Subcutaneous abdominal adipose tissue (tissue), 5 donors: Measurements from ENCODE around the gene CTBP2.
A peak's percentile ranks its signal among the peaks of the same experiment; 100 is the strongest.

Source experiments
- H3K27ac ChIP-seq: one replicate; pipeline ENCODE4 v1.7.0; 2013; ENCODE audit warnings: low read depth, mild to moderate bottlenecking, inconsistent platforms, low read length, moderate library complexity
- H3K27me3 ChIP-seq, 5 donors: one replicate each; pipeline ENCODE4 v1.7.0; 2013; ENCODE audit warnings: low read length in 5 of 5, inconsistent platforms in 1 of 5; ENCODE audit not compliant: control insufficient read depth in 5 of 5, insufficient read depth in 4 of 5
- H3K36me3 ChIP-seq, 5 donors: one replicate each; pipeline ENCODE4 v1.7.0; 2013; ENCODE audit warnings: low read length in 5 of 5; ENCODE audit not compliant: control insufficient read depth in 5 of 5, insufficient read depth in 5 of 5
- H3K4me1 ChIP-seq, 5 donors: one replicate each; pipeline ENCODE4 v1.7.0; 2013; ENCODE audit warnings: low read length in 5 of 5, mild to moderate bottlenecking in 3 of 5, moderate library complexity in 1 of 5; ENCODE audit not compliant: control insufficient read depth in 5 of 5, insufficient read depth in 5 of 5
- H3K4me3 ChIP-seq, 5 donors: one replicate each; pipeline ENCODE4 v1.7.0; 2013; ENCODE audit warnings: low read length in 5 of 5, low read depth in 1 of 5
- H3K9ac ChIP-seq, 5 donors: one replicate each; pipeline ENCODE4 v1.7.0; 2013; ENCODE audit warnings: low read length in 5 of 5, mild to moderate bottlenecking in 4 of 5, moderate library complexity in 3 of 5
- H3K9me3 ChIP-seq, 5 donors: one replicate each; pipeline ENCODE4 v1.7.0; 2013; ENCODE audit warnings: low read length in 5 of 5; ENCODE audit not compliant: control insufficient read depth in 5 of 5
- donor health status: healthy.
- donor health status: healthy.
- donor health status: healthy.
- donor health status: healthy.
- donor health status: healthy.

Gene CTBP2

DNA sequence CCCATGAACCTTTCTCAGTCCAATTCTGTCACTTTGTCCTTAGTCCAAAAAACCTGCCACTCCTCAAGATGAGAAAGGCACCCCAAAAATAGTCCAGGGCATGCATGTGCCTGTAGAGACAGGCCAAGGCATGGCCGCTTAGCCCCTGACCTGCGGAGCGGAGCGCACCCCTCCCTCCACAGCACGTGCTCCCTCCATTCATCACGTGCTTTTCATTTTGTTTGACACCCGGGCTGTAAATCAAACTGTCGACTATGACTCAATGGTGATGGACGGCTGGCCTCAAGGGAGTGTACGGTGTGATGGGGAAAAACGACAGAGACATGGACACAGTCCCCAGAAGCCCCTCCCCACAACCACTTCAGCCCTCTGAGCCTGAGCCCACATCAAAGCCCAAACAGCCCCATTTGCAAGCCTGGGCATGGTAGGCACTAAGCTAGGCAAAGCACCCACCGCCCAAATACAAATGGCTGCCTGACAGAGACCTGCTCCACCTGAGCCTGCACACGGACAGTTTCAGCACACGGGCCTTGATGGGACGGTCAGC, 127.8 kb downstream of the CTBP2 start:
- Histone ChIP-seq H3K9me3 (no peaks in the 10 kb centered on the region), H3K27ac (no peak overlapping the region), H3K4me3 (no peak overlapping the region), H3K36me3 (peaks cover 0 to 19% (median 6%) of the 10 kb centered on the region in 5 donors), H3K4me1 (peaks cover 1 to 25% (median 22%) of the 10 kb centered on the region in 5 donors), H3K9ac (no peak overlapping the region), H3K27me3 (no peaks in the 10 kb centered on the region)

DNA sequence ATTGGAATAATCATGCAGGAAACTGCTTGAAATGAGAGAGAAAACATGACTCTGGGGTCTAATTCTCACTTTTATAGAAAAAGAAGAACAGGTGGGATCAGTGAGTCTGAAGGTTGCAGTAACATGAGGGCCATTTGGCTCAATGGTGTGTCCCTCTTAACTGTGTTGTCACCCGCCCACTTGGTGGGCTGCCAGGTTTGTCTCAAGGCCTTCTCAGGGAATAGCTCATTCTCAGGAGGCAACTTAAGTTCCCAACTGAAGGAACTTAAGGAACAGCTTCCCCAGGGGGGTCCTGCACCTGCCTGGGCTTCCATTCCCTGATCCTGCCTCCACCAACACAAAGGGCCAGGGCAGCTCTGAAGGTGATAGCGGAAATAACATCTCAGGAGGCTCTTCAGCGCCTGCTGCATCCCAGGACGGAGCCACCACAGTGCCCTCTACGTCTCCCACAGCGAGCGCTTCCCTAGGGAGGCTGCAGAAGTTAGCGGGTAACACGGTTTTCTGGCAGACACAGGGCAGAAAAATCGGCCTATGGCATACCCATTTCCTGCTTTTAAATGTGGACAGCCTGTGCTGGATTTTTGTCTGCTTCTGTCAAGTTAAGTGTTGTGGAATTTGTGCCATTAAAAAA, 129.7 kb downstream of the CTBP2 start:
- no peaks in the 10 kb centered on the region for H3K27me3 ChIP-seq
- H3K36me3 ChIP-seq, result peaks cover 0 to 30% (median 22%) of the 10 kb centered on the region in 5 donors
- no peak overlapping the region for H3K27ac ChIP-seq
- H3K4me1 ChIP-seq, result peaks cover 1 to 15% (median 9%) of the 10 kb centered on the region in 5 donors
- no peak overlapping the region for H3K4me3 ChIP-seq
- no peaks in the 10 kb centered on the region for H3K9me3 ChIP-seq
- H3K9ac ChIP-seq, result no peak overlapping the region

DNA sequence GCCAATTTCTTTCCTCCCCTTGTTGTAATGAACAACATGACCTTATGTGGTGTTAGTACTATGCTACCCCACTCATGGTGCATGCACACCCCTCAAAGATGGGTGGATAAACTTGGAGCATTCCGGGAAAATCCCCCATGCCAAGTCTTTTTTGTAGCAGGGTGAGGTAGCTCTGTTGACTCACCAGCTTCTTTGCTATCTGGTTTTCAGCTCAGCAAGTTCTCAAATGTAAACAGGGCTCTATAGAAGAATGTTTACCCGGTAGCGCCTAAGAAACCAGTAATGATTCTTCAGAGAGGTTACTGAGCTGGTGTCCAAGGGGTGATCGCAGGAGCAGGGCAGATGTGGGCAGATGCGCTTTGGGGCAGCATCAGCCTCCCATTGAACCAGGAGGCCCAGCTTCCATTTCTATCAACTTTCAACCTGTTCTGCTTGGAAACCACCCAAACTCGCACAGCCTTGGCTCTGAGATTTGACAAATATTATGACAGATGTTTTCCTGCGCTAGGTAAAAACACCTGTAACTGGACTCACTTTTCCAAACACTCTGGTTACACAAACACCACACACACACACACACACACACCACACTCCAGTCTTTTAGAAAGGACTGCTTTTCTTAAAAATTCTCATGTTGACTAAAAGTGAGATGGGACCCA, 130.7 kb downstream of the CTBP2 start:
- Histone ChIP-seq H3K9ac (no peak overlapping the region), H3K27me3 (no peaks in the 10 kb centered on the region), H3K36me3 (peaks cover 0 to 31% (median 22%) of the 10 kb centered on the region in 5 donors), H3K9me3 (no peaks in the 10 kb centered on the region), H3K4me1 (peaks cover 0 to 12% (median 8%) of the 10 kb centered on the region in 5 donors), H3K27ac (no peak overlapping the region), H3K4me3 (no peak overlapping the region)

DNA sequence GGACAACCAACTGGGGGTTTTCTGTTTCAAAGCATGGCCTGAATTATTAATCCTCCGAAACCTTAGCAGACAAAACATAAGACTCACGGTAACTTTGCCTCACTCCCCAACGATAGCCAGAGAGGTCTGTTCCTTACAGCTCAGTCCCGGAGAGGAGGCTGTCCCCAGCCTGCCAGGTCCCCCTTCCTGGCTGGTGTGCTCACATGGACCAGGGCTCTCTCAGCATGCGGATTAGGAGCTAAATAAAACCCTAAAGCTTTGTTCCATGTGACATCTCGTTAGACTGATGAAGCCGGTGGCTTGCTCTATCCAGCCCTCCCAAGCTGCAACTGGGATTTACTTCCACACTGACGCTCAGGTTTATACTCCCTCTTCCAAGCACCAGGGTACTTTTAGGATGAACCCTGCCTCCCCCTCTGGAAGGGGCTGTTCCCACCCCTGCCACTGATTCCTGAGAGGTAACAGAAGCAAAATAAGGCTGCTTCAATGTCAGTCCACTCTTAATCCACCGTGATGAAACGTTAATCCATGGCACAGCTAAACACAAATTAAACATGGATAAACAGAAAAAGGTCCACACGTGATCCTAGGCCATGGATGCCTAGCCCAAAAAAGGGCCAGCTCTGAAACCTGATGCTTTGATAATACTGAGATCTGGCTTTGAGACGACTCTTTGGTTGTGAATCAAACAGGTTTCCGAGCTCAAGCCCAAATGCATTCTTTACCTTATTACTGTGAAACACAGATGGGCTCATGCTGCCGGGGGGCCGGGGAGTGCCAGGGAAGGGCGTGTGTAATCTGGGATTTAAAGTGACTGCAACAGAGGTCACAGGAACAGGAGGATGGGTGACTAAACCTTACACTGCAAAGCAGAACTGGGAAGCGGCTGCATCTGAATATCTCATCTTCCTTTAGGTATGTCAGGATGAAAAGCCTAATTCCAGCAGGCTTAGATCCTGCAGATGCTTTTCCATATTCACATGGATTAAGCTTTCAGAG, 132.2 kb downstream of the CTBP2 start:
- Histone ChIP-seq H3K9ac (no peak overlapping the region), H3K27me3 (no peaks in the 10 kb centered on the region), H3K4me1 (peaks cover 8 to 25% (median 18%) of the 10 kb centered on the region in 5 donors), H3K36me3 (peaks cover 0 to 29% (median 20%) of the 10 kb centered on the region in 5 donors), H3K9me3 (no peaks in the 10 kb centered on the region), H3K4me3 (no peak overlapping the region), H3K27ac (no peak overlapping the region)

DNA sequence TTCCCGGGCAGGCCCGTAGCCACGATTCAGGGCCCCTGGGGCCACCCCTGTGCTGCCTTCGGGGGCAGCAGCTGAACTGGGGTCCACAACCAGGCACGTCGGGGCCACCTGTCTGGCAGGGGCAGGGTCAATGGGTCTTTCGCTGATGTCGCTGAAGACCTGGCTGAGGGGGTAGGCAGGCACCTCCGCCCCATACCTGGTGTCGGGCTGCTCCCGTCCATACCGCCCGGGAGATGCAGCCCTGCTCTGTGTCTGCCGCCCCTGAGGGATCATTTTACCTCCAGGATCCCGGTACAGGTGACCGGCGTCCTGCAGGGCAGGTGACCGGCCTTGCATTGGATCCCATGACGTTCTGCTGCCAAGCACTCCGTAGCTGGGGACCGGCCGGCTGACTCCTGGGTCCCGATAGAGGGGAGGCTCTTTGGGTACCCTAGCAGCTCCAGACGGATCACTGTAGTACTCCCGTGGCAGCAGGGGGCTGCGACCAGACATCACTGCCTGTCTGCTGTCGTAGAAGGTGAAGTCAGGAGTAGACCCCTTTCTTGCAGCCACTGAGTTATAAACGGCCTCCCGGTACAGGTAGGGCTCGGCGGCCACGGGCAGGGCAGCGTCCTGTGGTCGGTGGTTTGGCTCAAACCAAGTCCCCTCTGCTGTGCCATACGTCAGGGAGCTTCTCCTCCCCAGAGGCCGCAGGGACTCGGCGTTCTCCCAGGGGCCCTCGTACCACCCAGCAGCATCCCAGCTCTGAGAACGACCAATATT, 133.2 kb downstream of the CTBP2 start:
- no peaks in the 10 kb centered on the region for H3K27me3 ChIP-seq
- H3K36me3 ChIP-seq, result peaks cover 0 to 24% (median 19%) of the 10 kb centered on the region in 5 donors
- H3K9ac ChIP-seq, result no peak overlapping the region
- H3K9me3 ChIP-seq, result no peaks in the 10 kb centered on the region
- peaks cover 8 to 34% (median 24%) of the 10 kb centered on the region in 5 donors for H3K4me1 ChIP-seq
- H3K4me3 ChIP-seq, result no peak overlapping the region
- no peak overlapping the region for H3K27ac ChIP-seq

DNA sequence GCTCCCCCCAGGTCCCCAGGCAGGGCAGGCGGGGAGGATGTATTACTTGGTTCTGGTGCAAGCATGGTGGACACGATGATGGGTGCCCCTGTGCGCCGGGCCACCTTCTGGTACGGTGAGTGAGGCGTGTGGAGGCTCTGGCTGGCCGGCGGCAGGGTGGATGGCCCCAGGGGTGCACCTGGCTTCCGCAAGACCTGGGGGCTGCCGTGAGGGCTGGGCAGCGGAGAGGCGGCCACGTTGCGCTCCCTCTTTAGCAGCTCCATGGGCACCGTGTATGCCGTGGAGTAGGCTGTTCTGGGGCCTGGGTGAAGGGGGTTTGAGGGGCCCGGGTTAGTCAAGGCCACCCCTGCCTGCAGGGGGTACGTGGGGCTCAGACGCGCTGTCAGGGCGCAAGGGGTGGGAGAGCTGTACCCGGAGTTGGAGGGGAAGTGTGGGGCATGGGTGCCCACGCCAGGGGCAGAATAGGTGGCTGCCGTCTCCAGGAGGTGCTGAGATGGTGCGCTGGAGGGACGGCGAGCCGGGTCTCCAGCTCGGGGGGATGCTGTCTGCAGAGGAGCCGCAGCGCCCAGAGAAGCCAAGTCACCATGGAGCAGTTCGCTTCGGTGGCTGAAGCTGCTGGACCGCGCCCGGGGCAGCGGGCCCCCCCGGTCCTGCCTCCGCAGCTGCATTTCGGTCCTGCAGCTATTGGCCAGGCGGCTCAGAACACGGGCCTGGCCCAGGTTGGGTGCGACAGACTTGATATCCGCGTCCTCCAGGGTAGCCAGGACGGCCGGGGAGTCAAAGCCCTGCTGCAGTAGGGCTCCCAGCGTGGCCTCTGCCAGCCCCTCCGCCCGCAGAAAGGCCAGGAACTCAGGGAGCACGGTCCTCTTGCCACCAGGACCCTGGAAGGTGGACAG, 134.1 kb downstream of the CTBP2 start:
- H3K4me1 ChIP-seq, result peaks cover 8 to 34% (median 24%) of the 10 kb centered on the region in 5 donors
- peaks cover 0 to 24% (median 20%) of the 10 kb centered on the region in 5 donors for H3K36me3 ChIP-seq
- H3K4me3 ChIP-seq, result no peak overlapping the region
- H3K27ac ChIP-seq, result no peak overlapping the region
- no peaks in the 10 kb centered on the region for H3K27me3 ChIP-seq
- H3K9ac ChIP-seq, result no peak overlapping the region
- H3K9me3 ChIP-seq, result no peaks in the 10 kb centered on the region

DNA sequence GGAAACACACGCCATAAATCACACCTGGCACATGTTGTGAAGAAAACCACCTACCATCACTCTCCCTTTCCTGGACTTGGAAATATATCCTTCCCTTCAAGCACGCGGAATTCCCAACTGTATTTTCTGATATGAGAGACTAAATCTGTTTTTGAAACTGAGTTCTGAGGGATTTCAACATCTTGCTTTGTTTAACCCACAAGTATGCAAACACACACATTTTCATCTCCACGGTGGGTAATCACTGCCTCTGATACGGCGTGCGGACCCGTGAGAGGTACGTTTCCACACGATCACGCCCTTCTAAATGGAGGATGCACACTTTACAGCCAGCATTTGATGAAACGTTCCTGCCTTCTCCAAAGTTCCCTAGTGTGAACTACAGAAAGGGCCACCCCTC, 135.0 kb downstream of the CTBP2 start:
- Histone ChIP-seq H3K9me3 (no peaks in the 10 kb centered on the region), H3K4me3 (no peak overlapping the region), H3K27me3 (no peaks in the 10 kb centered on the region), H3K9ac (no peak overlapping the region), H3K27ac (no peak overlapping the region), H3K36me3 (peaks cover 0 to 24% (median 20%) of the 10 kb centered on the region in 5 donors), H3K4me1 (peaks cover 7 to 29% (median 19%) of the 10 kb centered on the region in 5 donors)

DNA sequence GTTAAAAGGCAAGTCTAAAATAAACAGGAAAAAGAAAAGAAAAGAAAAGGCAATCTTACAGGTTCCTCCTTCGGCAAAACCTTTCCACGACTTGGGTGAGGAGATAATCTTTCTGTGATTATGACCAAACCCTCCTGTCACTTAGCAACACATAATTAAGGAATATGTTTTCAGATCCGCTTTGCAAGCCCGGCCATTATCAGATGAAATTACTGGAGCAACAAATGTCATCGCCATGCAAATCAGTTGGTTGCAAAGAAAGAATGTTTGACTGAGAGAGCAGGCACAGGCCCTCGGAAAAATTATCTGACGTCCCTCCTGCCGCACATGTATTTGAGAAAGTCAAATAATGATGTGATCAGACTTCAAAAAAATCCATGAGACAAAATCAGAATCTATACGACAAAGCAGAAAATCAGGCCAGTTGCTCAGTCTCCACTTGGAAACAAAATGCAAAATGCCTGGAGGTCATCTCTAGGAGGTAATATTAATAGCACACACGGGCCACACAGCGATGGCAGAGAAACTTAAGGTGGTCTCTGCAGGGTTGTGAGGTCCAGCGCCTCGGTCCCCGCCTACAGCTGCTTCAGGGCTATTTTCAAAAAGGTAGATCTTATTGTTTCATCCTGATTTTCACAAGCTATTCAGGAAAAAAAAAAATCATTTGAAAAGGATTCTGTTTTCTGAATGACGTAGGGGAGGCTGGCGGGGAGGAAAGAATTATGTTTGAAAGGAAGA, 135.7 kb downstream of the CTBP2 start:
- peaks cover 0 to 24% (median 20%) of the 10 kb centered on the region in 5 donors for H3K36me3 ChIP-seq
- H3K9ac ChIP-seq, result peak overlapping the region in 1 of 5 donors; percentile 35
- H3K27me3 ChIP-seq, result no peaks in the 10 kb centered on the region
- H3K9me3 ChIP-seq, result no peaks in the 10 kb centered on the region
- peaks cover 7 to 32% (median 17%) of the 10 kb centered on the region in 5 donors for H3K4me1 ChIP-seq
- peak overlapping the region in 2 of 5 donors; percentile 14 to 40 for H3K4me3 ChIP-seq
- no peak overlapping the region for H3K27ac ChIP-seq
